ENCODE data around the gene MRFAP1. TPM values are rescaled to one million over a fixed set of nuclear protein-coding genes. Genes with fewer than 3 reads are reported as not detected.
A peak's percentile ranks its signal among the peaks of the same experiment; 100 is the strongest.

The MRFAP1 gene
- total and polyA plus RNA-seq, 10 of the 15 experiments (the other 5 are each of a cell fraction or from before 2014, with no cell fraction given) = 18.7 to 105 (median 80.8) TPM

GRCh38 chr4:6658597-6659075 lies 18.2 kb downstream of the MRFAP1 start:
- no peak overlapping the region for H3K4me3 ChIP-seq
- 4% methylated on average over 52 of the region's 52 CpGs for WGBS (ENCODE audit: insufficient coverage, insufficient replicate concordance, low lambda C conversion rate, missing lambda C conversion rate)
- BruUV-seq (replicated peaks) = no TSS peak

More at GRCh38 chr4:6658597-6659075, 18.2 kb downstream of the MRFAP1 start:
- ChIA-PET CTCF (interaction anchor here (1.2 to 1.5 kb wide), 2 partner anchors 16 to 18 kb away, joined by 3 to 6 read pairs; partner anchors contain the start of gene MRFAP1), RAD21 (ENCODE audit: unreplicated experiment) (interaction anchor here (0.9 kb wide), 1 partner anchor 51 kb away, joined by 3 read pairs; the partner anchor contains the start of gene MRFAP1L1), POLR2A (interaction anchor here (1.4 kb wide), 1 partner anchor 15 kb away, joined by 6 read pairs; a partner anchor contains a TSS), SMC1A (ENCODE audit: uncharacterized antibody, unreplicated experiment) (no interaction called here)
- DNase-seq (ENCODE audit: low read depth, low spot score) = no peak
- no peaks in the 10 kb centered on the region for H4K20me1 ChIP-seq (ENCODE audit: control insufficient read depth, insufficient read depth)
- in situ Hi-C loops (cut with MboI) = no loop called here
- H3K27ac ChIP-seq (ENCODE audit: control insufficient read depth, insufficient read depth) = no peak overlapping the region
- H3K9ac ChIP-seq (ENCODE audit: control insufficient read depth, insufficient read depth, low read length) = no peak overlapping the region; the same call in 1 of the 2 replicates
- FAIRE-seq = no peak
- no peak for TF ChIP-seq MYC (IDR thresholded peaks at IDR 0.05; ENCODE audit: insufficient read depth, insufficient read length, insufficient replicate concordance, low read length, severe bottlenecking)
- no peak for TF ChIP-seq NR2F1 (conservative IDR thresholded peaks at IDR 0.05)
- TF ChIP-seq BHLHE40 (IDR thresholded peaks at IDR 0.05; ENCODE audit: borderline replicate concordance in 1 of 2, low read depth in 2 of 2, low read length in 1 of 2) = peak in 1 of 2 experiments; percentile 11; a peak in 1 of 4 replicates
- 0 out of 2 replicates have a peak, but pooled peaks have one; percentile 16 for TF ChIP-seq GATAD2B (conservative IDR thresholded peaks at IDR 0.05; ENCODE audit: low read depth)
- no peak for TF ChIP-seq NBN (IDR thresholded peaks at IDR 0.05)
- TF ChIP-seq POLR2AphosphoS2 (IDR thresholded peaks at IDR 0.05; ENCODE audit: low read depth, low read length) = no peak
- 0 out of 3 replicates have a peak, but pooled peaks of 1 of the 2 experiments have one; percentile 3 for TF ChIP-seq EGR1 (IDR thresholded peaks at IDR 0.05; ENCODE audit: borderline replicate concordance in 1 of 2, low read depth in 2 of 2, low read length in 2 of 2)
- TF ChIP-seq E4F1 (IDR thresholded peaks at IDR 0.05; ENCODE audit: borderline replicate concordance, partially characterized antibody) = no peak
- no peak for TF ChIP-seq CUX1 (IDR thresholded peaks at IDR 0.05; ENCODE audit: insufficient replicate concordance, low read depth, low read length)
- TF ChIP-seq PML (IDR thresholded peaks at IDR 0.05; ENCODE audit: low read length) = no peak
- peak; percentile 41 for TF ChIP-seq IKZF1 (conservative IDR thresholded peaks at IDR 0.05)
- peak; percentile 69 for TF ChIP-seq HDAC6 (IDR thresholded peaks at IDR 0.05; ENCODE audit: unreplicated experiment)
- H3K9me3 ChIP-seq (replicated peaks; ENCODE audit: control insufficient read depth, insufficient read depth, low read length) = no peaks in the 10 kb centered on the region
- H3K4me1 ChIP-seq (ENCODE audit: control insufficient read depth, insufficient read depth, low read length) = no peaks in the 10 kb centered on the region
- intact Hi-C loops (cut with micrococcal nuclease; ENCODE audit: unreplicated experiment) = no loop called here
- peak overlapping the region; percentile 64 for H3K4me2 ChIP-seq (ENCODE audit: control insufficient read depth, insufficient read depth)
- H3K27me3 ChIP-seq (replicated peaks in 1 of 2; ENCODE audit: control insufficient read depth in 2 of 2, insufficient read depth in 2 of 2, low read length in 1 of 2) = peaks cover 11 to 14% of the 10 kb centered on the region in 2 experiments
- H3K36me3 ChIP-seq (ENCODE audit: control insufficient read depth in 2 of 2, insufficient read depth in 2 of 2, low read length in 1 of 2) = no peaks in the 10 kb centered on the region
- peak; percentile 85 for ATAC-seq
- peak overlapping the region; percentile 10; the same call in 1 of the 2 replicates for H2AFZ ChIP-seq (ENCODE audit: control insufficient read depth, low read depth, low read length)
- H3K79me2 ChIP-seq (ENCODE audit: control insufficient read depth, insufficient read depth, low read length) = no peaks in the 10 kb centered on the region

Data from GM12878 (cell line).